Loucy (cell line): Measurements from ENCODE around the gene TMEM187.
A peak's percentile ranks its signal among the peaks of the same experiment; 100 is the strongest.

Experiments used
- H2AFZ ChIP-seq: fragments of 200-600 bp; sonication (generic); 2 replicates; pipeline ENCODE4 v1.6.0; 2016; ENCODE audit warnings: antibody characterized with exemption, mild to moderate bottlenecking, low read length, moderate library complexity
- H3F3A ChIP-seq: fragments of 200-600 bp; 2 replicates; pipeline ENCODE4 v1.6.0; 2016; ENCODE audit warnings: antibody characterized with exemption, low read depth, mild to moderate bottlenecking
- H3K27me3 ChIP-seq: fragments of 200-600 bp; sonication (generic); 2 replicates; pipeline ENCODE4 v1.6.1; 2014; ENCODE audit warnings: low read length, mild to moderate bottlenecking; ENCODE audit not compliant: insufficient read depth, poor library complexity, severe bottlenecking
- H3K36me3 ChIP-seq: fragments of 200-600 bp; sonication (generic); 2 replicates; pipeline ENCODE4 v1.6.1; 2016; ENCODE audit warnings: low read length; ENCODE audit not compliant: insufficient read depth
- H3K4me1 ChIP-seq: fragments of 200-600 bp; sonication (generic); 2 replicates; pipeline ENCODE4 v1.5.1; 2014; ENCODE audit warnings: low read length, mild to moderate bottlenecking; ENCODE audit not compliant: insufficient read depth, poor library complexity, severe bottlenecking
- H3K4me2 ChIP-seq: fragments of 200-600 bp; sonication (generic); 2 replicates; pipeline ENCODE4 v1.6.0; 2014; ENCODE audit warnings: antibody characterized with exemption, low read length, low read depth, mild to moderate bottlenecking; ENCODE audit not compliant: poor library complexity, severe bottlenecking
- H3K4me3 ChIP-seq: fragments of 200-600 bp; sonication (generic); 2 replicates; pipeline ENCODE4 v1.5.1; 2014; ENCODE audit warnings: low read length, mild to moderate bottlenecking, mixed read lengths; ENCODE audit not compliant: poor library complexity, severe bottlenecking
- H3K79me2 ChIP-seq: fragments of 200-600 bp; sonication (generic); 2 replicates; pipeline ENCODE4 v1.6.1; 2014; ENCODE audit warnings: low read length; ENCODE audit not compliant: insufficient read depth
- H3K9ac ChIP-seq: fragments of 200-600 bp; sonication (generic); 2 replicates; pipeline ENCODE4 v1.6.0; 2014; ENCODE audit warnings: mild to moderate bottlenecking, low read depth, low read length, moderate library complexity; ENCODE audit not compliant: poor library complexity, severe bottlenecking
- H3K9me2 ChIP-seq: fragments of 200-600 bp; sonication (generic); replicated peaks from 2 replicates; pipeline ENCODE4 v1.6.1; 2016; ENCODE audit warnings: low read depth, low read length, mixed read lengths
- H3K9me3 ChIP-seq: fragments of 200-600 bp; sonication (generic); 2 replicates; pipeline ENCODE4 v1.6.1; 2014; ENCODE audit warnings: mild to moderate bottlenecking, antibody characterized with exemption, low read length, low read depth; ENCODE audit not compliant: insufficient read depth
- H4K20me1 ChIP-seq: fragments of 200-600 bp; sonication (generic); 2 replicates; pipeline ENCODE4 v1.6.0; 2014; ENCODE audit warnings: antibody characterized with exemption, low read length, mild to moderate bottlenecking; ENCODE audit not compliant: insufficient read depth, poor library complexity, severe bottlenecking
- CTCF ChIP-seq: fragments of 200-600 bp; sonication (generic); conservative IDR thresholded peaks from 2 replicates; pipeline ENCODE4 v1.5.1; 2014; ENCODE audit warnings: mild to moderate bottlenecking, antibody characterized with exemption, low read length
- EZH2phosphoT487 ChIP-seq: fragments of 200-600 bp; IDR thresholded peaks from 2 replicates; pipeline ENCODE4 v1.6.1; 2018; ENCODE audit warnings: antibody characterized with exemption, mild to moderate bottlenecking, moderate library complexity, borderline replicate concordance

The TMEM187 gene

GRCh38 chrX:153969904-153970356 is 2.6 kb upstream of the TMEM187 start:
- TF ChIP-seq EZH2phosphoT487 (no peak), CTCF (no peak)
- Histone ChIP-seq H3K79me2 (peaks cover 81% of the 10 kb centered on the region), H2AFZ (no peak overlapping the region), H3F3A (peaks cover 10% of the 10 kb centered on the region; the same call in 1 of the 2 replicates), H3K9me3 (no peaks in the 10 kb centered on the region), H3K4me1 (peaks cover 31% of the 10 kb centered on the region), H3K9ac (peak overlapping the region; percentile 100), H3K27me3 (peaks cover 6% of the 10 kb centered on the region), H3K9me2 (no peaks in the 10 kb centered on the region), H3K4me3 (peak overlapping the region; percentile 96), H3K36me3 (no peaks in the 10 kb centered on the region; the same call in 1 of the 2 replicates), H4K20me1 (peaks cover 51% of the 10 kb centered on the region), H3K4me2 (peak overlapping the region; percentile 97)

DNA sequence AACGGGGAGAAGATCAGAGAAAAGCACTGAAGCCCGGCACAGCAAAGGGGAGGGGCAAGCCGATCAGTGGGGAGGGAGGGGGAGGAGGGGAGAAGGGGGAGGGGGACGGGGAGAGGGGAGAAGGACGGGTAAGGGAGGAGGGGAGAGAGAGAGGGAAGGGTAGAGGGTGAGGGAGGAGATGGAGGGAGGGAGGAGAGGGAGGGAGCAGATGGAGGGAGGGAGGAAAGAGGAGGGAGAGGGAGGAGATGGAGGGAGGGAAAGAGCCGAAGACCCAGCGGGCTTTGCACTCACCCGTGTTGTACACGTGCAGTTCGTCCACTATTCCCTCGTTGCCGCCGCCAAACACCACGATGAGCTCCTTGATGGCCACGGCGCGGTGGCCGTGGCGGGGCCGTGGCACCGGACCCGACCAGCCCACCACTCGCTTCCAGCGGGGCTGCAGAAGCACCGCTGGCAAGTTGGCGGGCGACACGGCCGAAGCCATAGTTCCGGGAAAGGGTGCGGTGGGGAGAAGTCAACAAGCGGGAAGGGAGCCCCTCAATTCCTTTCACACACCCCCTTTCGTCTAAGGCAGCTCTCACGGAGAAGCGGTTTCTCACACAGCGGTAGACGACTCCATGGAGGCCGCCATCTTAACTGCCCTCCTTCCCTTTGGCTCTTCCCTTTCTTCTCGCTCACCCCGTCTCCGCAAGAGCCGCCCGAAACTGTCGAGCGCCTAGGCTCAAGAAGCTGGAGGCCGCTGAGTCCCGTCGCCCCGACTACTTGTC is 2.0 kb upstream of the TMEM187 start:
- Histone ChIP-seq H3K27me3 (peaks cover 6% of the 10 kb centered on the region), H3K9ac (peak overlapping the region; percentile 100), H3K4me2 (peak overlapping the region; percentile 38), H2AFZ (no peak overlapping the region), H3K79me2 (peaks cover 76% of the 10 kb centered on the region), H4K20me1 (peaks cover 47% of the 10 kb centered on the region), H3K9me2 (no peaks in the 10 kb centered on the region), H3K9me3 (no peaks in the 10 kb centered on the region), H3K36me3 (no peaks in the 10 kb centered on the region; the same call in 1 of the 2 replicates), H3K4me1 (peaks cover 29% of the 10 kb centered on the region), H3F3A (peaks cover 10% of the 10 kb centered on the region; the same call in 1 of the 2 replicates), H3K4me3 (peak overlapping the region; percentile 96)
- TF ChIP-seq CTCF (no peak), EZH2phosphoT487 (no peak)

- H3K27me3 ChIP-seq = peaks cover 6% of the 10 kb centered on the region
- peaks cover 76% of the 10 kb centered on the region for H3K79me2 ChIP-seq
- no peaks in the 10 kb centered on the region for H3K9me3 ChIP-seq
- H3K9ac ChIP-seq = peak overlapping the region; percentile 100
- peak overlapping the region; percentile 96 for H3K4me3 ChIP-seq
- peaks cover 10% of the 10 kb centered on the region; the same call in 1 of the 2 replicates for H3F3A ChIP-seq
- no peak for TF ChIP-seq CTCF
- TF ChIP-seq EZH2phosphoT487 = no peak
- peak overlapping the region; percentile 38 for H3K4me2 ChIP-seq
- no peaks in the 10 kb centered on the region for H3K9me2 ChIP-seq
- H4K20me1 ChIP-seq = peaks cover 41% of the 10 kb centered on the region
- 0 out of 2 replicates have a peak overlapping the region, but pooled peaks have one; percentile 12 for H2AFZ ChIP-seq
- H3K4me1 ChIP-seq = peaks cover 26% of the 10 kb centered on the region
- no peaks in the 10 kb centered on the region; the same call in 1 of the 2 replicates for H3K36me3 ChIP-seq
Observed at GRCh38 chrX:153971124-153971449, 1.5 kb upstream of the TMEM187 start.
